Ovary (tissue), 3 donors: ENCODE measurements around the gene BRAP.

Source experiments
- CTCF ChIP-seq, 3 donors: fragments of 450-650 bp in 2 of 3; fragments of 200-600 bp in 1 of 3; IDR thresholded peaks; one replicate each; pipeline versions ENCODE4 v1.5.1 to v1.8.0; 2016 to 2022; ENCODE audit warnings: antibody characterized with exemption in 3 of 3, mild to moderate bottlenecking in 1 of 3
- POLR2A ChIP-seq: fragments of 450-650 bp; IDR thresholded peaks from one replicate; pipeline ENCODE4 v1.6.1; 2017; ENCODE audit warnings: antibody characterized with exemption, mild to moderate bottlenecking, moderate library complexity
- donor health status: DM: no; HTN: no; CAD: no.

DNA sequence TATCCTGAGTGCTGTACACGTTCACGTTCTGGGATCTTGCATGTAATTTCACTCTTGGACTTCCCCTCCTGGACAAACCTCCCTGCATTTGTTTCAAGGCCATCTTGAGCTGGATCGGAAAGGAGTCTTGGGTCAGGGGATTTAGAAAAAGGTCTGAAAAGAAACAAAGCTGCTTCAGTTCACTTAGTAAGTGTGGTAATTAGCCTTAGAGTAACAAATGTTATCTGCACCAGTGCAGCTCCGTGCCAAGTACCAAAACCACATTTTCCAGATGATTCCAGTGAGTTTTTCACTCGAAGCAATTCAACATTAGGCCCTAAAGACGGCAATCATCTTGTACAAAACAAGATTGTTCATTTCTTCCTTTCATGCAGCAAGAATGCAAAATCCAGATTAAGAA, 47.2 kb downstream of the BRAP start:
- no peak for TF ChIP-seq CTCF (IDR thresholded peaks at IDR 0.05)
- TF ChIP-seq POLR2A, result no peak
